Thyroid gland (tissue), 4 donors: ENCODE results near the gene SLC7A14.
A peak's percentile ranks its signal among the peaks of the same experiment; 100 is the strongest.

Source experiments
- POLR2A ChIP-seq, 2 donors: fragments of 450-650 bp; IDR thresholded peaks; one replicate each; pipeline ENCODE4 v1.6.1; 2017; ENCODE audit warnings: antibody characterized with exemption in 2 of 2, mild to moderate bottlenecking in 2 of 2, moderate library complexity in 1 of 2
- TF ChIP-seq, protein P1 (sequence below), 6 experiments: fragments of 200-600 bp in 3 of 6; fragments of 450-650 bp in 3 of 6; sonication (generic) in 3 of 6; IDR thresholded peaks; one replicate each; pipeline ENCODE4 v1.5.1; 2016 to 2019; ENCODE audit warnings: antibody characterized with exemption in 6 of 6, mild to moderate bottlenecking in 2 of 6, inconsistent platforms in 1 of 6, moderate library complexity in 1 of 6

DNA sequence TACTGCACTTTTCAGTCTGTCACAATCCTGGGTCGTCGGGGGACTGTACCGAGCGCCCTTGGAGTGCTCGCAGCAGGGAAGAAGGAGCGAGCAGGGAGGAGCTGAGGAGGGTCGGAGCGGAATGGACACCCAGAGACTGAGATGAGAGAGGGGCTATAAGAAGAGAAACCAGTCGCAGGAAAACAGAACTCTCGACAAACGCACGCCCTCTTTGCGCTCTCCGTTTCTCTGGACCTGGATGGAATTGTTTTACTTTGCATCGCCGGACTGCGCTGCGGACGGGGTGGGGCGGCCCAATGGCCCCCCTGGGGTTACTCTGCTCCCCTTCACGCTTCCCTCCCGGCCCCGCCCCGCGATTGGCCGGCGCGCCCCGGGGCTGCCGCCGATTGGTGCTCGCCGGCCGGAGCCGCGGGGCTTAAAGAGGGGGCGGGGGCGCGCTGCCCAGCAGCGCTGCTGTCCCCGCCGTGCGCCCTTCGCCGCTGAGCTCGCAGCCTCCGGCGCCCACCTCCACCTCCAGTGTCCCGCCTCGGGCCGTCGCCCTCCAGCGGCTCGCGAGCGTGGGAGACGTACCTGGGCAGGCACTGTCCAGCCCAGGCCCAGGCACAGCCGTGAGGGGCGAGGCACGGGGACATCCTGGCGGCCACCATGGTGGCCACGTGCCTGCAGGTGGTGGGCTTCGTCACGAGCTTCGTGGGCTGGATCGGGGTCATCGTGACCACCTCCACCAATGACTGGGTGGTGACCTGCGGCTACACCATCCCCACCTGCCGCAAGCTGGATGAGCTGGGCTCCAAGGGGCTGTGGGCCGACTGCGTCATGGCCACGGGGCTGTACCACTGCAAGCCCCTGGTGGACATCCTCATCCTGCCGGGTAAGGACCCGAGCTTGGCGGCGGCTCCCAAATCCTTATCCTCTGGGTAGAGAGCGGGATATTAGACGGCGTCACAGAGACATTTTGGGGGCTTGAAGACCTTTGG lies 167.2 kb downstream of the SLC7A14 start, which contains the start of gene CLDN11:
- TF ChIP-seq, protein P1, sequence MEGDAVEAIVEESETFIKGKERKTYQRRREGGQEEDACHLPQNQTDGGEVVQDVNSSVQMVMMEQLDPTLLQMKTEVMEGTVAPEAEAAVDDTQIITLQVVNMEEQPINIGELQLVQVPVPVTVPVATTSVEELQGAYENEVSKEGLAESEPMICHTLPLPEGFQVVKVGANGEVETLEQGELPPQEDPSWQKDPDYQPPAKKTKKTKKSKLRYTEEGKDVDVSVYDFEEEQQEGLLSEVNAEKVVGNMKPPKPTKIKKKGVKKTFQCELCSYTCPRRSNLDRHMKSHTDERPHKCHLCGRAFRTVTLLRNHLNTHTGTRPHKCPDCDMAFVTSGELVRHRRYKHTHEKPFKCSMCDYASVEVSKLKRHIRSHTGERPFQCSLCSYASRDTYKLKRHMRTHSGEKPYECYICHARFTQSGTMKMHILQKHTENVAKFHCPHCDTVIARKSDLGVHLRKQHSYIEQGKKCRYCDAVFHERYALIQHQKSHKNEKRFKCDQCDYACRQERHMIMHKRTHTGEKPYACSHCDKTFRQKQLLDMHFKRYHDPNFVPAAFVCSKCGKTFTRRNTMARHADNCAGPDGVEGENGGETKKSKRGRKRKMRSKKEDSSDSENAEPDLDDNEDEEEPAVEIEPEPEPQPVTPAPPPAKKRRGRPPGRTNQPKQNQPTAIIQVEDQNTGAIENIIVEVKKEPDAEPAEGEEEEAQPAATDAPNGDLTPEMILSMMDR (IDR thresholded peaks at IDR 0.05) = peak in 1 of 6 experiments; percentile 5
- TF ChIP-seq POLR2A (IDR thresholded peaks at IDR 0.05) = no peak
